Fibroblast of lung (primary cell): ENCODE measurements around the gene SLC25A20.

Experiments
- CTCF ChIP-seq, 2 donors: IDR thresholded peaks in 1 of 2; conservative IDR thresholded peaks in 1 of 2; 1 replicate in 1 of 2; 2 replicates in 1 of 2; pipeline ENCODE4 v1.5.1; 2011 to 2012; ENCODE audit warnings: low read length in 2 of 2, control low read depth in 1 of 2, inconsistent platforms in 1 of 2, low read depth in 1 of 2, mild to moderate bottlenecking in 1 of 2
- EZH2 ChIP-seq: IDR thresholded peaks from 2 replicates; pipeline ENCODE4 v1.5.1; 2012; ENCODE audit warnings: low read length, control low read depth, mild to moderate bottlenecking; ENCODE audit errors: missing control alignments

GRCh38 chr3:48881006-48881405, 17.7 kb downstream of the SLC25A20 start:
- no peak for TF ChIP-seq CTCF (conservative IDR thresholded peaks at IDR 0.05 in 1 of 2, IDR thresholded peaks at IDR 0.05 in 1 of 2; ENCODE audit: low read depth in 1 of 2, low read length in 2 of 2)
- no peak for TF ChIP-seq EZH2
